K562 (cell line): ENCODE data around the gene TADA2A. TPM values are rescaled to one million over a fixed set of nuclear protein-coding genes. Genes with fewer than 3 reads are reported as not detected.

ENCODE experiments used
- ATAC-seq: fragments of 200-7000 bp; cut with Tn5 transposase; 3 replicates; pipeline ENCODE4 v1.9.1; 2020; ENCODE audit warnings: moderate library complexity
- BruUV-seq: library from RNA; stranded (reverse); fragments of 400-500 nt; replicated peaks from 2 replicates; lab custom pipeline; 2021; lab: Mats Ljungman, UMichigan
- CTCF ChIA-PET: fragments of 300-600 bp; formaldehyde crosslinking; extraction: SDS; loops from one replicate; lab custom pipeline; 2021; ENCODE audit warnings: low intra/inter-chr PET ratio; lab: Yijun Ruan, JAX
- POLR2A ChIA-PET: fragments of 300-600, 350-650 bp; sonication (Branson Sonifier 250); formaldehyde crosslinking; extraction: SDS; loops from one replicate; lab custom pipeline; 2021; ENCODE audit warnings: antibody characterized with exemption, inconsistent platforms; lab: Yijun Ruan, JAX
- DNase-seq, 4 experiments: peaks; one replicate each; pipeline versions ENCODE4 v3.0.0 to v3.0.0-alpha.2; 2011 to 2018; ENCODE audit warnings: low spot score in 3 of 4, mixed read lengths in 3 of 4; ENCODE audit errors: extremely low read depth in 1 of 4
- FAIRE-seq: peaks from 2 replicates; lab custom pipeline; 2011; peaks lifted over from hg19 to GRCh38; lab: Jason Lieb, UNC
- H2AFZ ChIP-seq: 2 replicates; pipeline ENCODE4 v1.6.0; 2011; ENCODE audit warnings: low read depth, low read length, control low read depth, inconsistent platforms
- H3K27ac ChIP-seq: fragments of 200-600 bp; 3 replicates; pipeline ENCODE4 v1.8.0; 2011; ENCODE audit warnings: low read depth, mild to moderate bottlenecking, control low read depth, inconsistent platforms, low read length, moderate library complexity, mixed read lengths; ENCODE audit errors: extremely low read depth
- H3K27me3 ChIP-seq, 2 experiments: fragments of 300-600 bp in 1 of 2; 2 replicates in 1 of 2; 3 replicates in 1 of 2; pipeline versions ENCODE4 v1.6.0 to v1.8.0; 2011; ENCODE audit warnings: inconsistent platforms in 2 of 2, low read length in 2 of 2, mild to moderate bottlenecking in 1 of 2, mixed read lengths in 1 of 2, moderate library complexity in 1 of 2; ENCODE audit not compliant: control insufficient read depth in 2 of 2, insufficient read depth in 2 of 2
- H3K36me3 ChIP-seq: fragments of 300-600 bp; 3 replicates; pipeline ENCODE4 v1.8.0; 2011; ENCODE audit warnings: mild to moderate bottlenecking, low read length, inconsistent platforms; ENCODE audit not compliant: control insufficient read depth, insufficient read depth
- H3K4me1 ChIP-seq, 2 experiments: fragments of 200-600 bp in 1 of 2; replicated peaks in 1 of 2; 2 replicates in 1 of 2; 3 replicates in 1 of 2; pipeline versions ENCODE4 v1.5.1 to v1.8.0; 2011; ENCODE audit warnings: inconsistent platforms in 2 of 2, low read length in 2 of 2, mild to moderate bottlenecking in 1 of 2, mixed read lengths in 1 of 2, moderate library complexity in 1 of 2; ENCODE audit not compliant: control insufficient read depth in 2 of 2, insufficient read depth in 2 of 2
- H3K4me2 ChIP-seq: 2 replicates; pipeline ENCODE4 v1.6.1; 2011; ENCODE audit warnings: low read length, control low read depth, inconsistent platforms, mixed read lengths; ENCODE audit not compliant: insufficient read depth
- H3K4me3 ChIP-seq: fragments of 200-600 bp; sonication (generic), shearing (Covaris generic); 2 replicates; pipeline ENCODE4 v1.5.1; 2016; ENCODE audit warnings: control low read depth, inconsistent platforms
- H3K79me2 ChIP-seq: fragments of 200-600 bp; 3 replicates; pipeline ENCODE4 v1.8.0; 2011; ENCODE audit warnings: low read length, inconsistent platforms; ENCODE audit not compliant: control insufficient read depth, insufficient read depth
- H3K9ac ChIP-seq, 2 experiments: 2 replicates each; pipeline versions ENCODE4 v1.6.0 to v1.6.1; 2011; ENCODE audit warnings: low read depth in 2 of 2, low read length in 2 of 2, control low read depth in 1 of 2, inconsistent platforms in 1 of 2, mild to moderate bottlenecking in 1 of 2, mixed read lengths in 1 of 2; ENCODE audit not compliant: insufficient read depth in 1 of 2
- H3K9me1 ChIP-seq: one replicate; pipeline ENCODE4 v1.6.0; 2011; ENCODE audit warnings: inconsistent platforms, mild to moderate bottlenecking, low read length, moderate library complexity; ENCODE audit not compliant: control insufficient read depth, insufficient read depth
- H3K9me3 ChIP-seq: replicated peaks from 2 replicates; pipeline ENCODE4 v1.5.1; 2011; ENCODE audit warnings: low read depth, low read length, inconsistent platforms; ENCODE audit not compliant: control insufficient read depth, insufficient read depth
- H4K20me1 ChIP-seq: replicated peaks from 2 replicates; pipeline ENCODE4 v1.6.1; 2011; ENCODE audit warnings: low read length, inconsistent platforms, mixed read lengths; ENCODE audit not compliant: control insufficient read depth, insufficient read depth
- DACH1 ChIP-seq: fragments of 450-650 bp; IDR thresholded peaks from 2 replicates; pipeline ENCODE4 v1.6.1; 2018; ENCODE audit not compliant: partially characterized antibody
- HNRNPL ChIP-seq: fragments of 200-400 bp; formaldehyde crosslinking; IDR thresholded peaks from 2 replicates; pipeline ENCODE4 v1.6.1; 2017; ENCODE audit warnings: low read depth, mild to moderate bottlenecking, low read length
- RAD21 ChIP-seq, 2 experiments: fragments of 250-450 bp in 1 of 2; fragments of 450-650 bp in 1 of 2; sonication (Bioruptor Pico) in 1 of 2; formaldehyde crosslinking in 1 of 2; IDR thresholded peaks in 1 of 2; conservative IDR thresholded peaks in 1 of 2; 2 replicates each; pipeline versions ENCODE4 v1.4.0 to v1.8.0; 2020 to 2022; ENCODE audit warnings: mild to moderate bottlenecking in 2 of 2, moderate library complexity in 1 of 2
- SPI1 ChIP-seq: IDR thresholded peaks from 2 replicates; pipeline ENCODE4 v1.6.1; 2011; ENCODE audit warnings: low read depth, low read length, control low read depth, borderline replicate concordance
- ZNF134 ChIP-seq: fragments of 250-450 bp; sonication (Bioruptor Pico); conservative IDR thresholded peaks from 2 replicates; pipeline ENCODE4 v1.4.0; 2020
- WGBS: fragments of 100-300 bp; shearing (Covaris generic); methylation state at CpG from one replicate; pipeline ENCODE4 v1.1.6; 2016; ENCODE audit warnings: low coverage, mixed read lengths; ENCODE audit not compliant: insufficient coverage; ENCODE audit errors: missing lambda C conversion rate; 5-methylcytosine and 5-hydroxymethylcytosine counted together
- in situ Hi-C: fragments of 300-500 bp; cut with MboI; formaldehyde crosslinking; loops from 4 replicates; pipeline ENCODE4 v1.15.0; 2018; ENCODE audit warnings: inconsistent platforms, mixed read lengths
- intact Hi-C: fragments of 100-400 bp; cut with micrococcal nuclease; formaldehyde crosslinking; loops from 2 replicates; pipeline ENCODE4 v1.14.2; 2022
- polyA plus RNA-seq, 8 experiments: library from polyadenylated mRNA; depleted of rRNA in 4 of 8; stranded (reverse) in 5 of 8; unstranded in 3 of 8; fragments of >200 nt; fragmentation: Nextera tagmentation in 2 of 8; fragmentation: Illumina TruSeq in 1 of 8; extraction: Ambion mirVana in 2 of 8; extraction: Trizol in 1 of 8; gene quantifications; 2 replicates each; pipeline versions ENCODE4 v1.2.1 to v1.2.3, GENCODE V29; 2011 to 2014; ENCODE audit warnings: inconsistent platforms in 1 of 8, missing spikeins in 1 of 8
- total RNA-seq, 7 experiments: library from RNA; depleted of rRNA in 6 of 7; stranded (reverse); fragments of >200 nt in 6 of 7; fragmentation: Illumina TruSeq in 2 of 7; extraction: Trizol in 2 of 7; gene quantifications; 2 replicates each; pipeline versions ENCODE4 v1.2.1 to v1.2.3, GENCODE V29; 2011 to 2021; ENCODE audit warnings: low replicate concordance in 1 of 7
- TF ChIP-seq, protein P1 (sequence below), 2 experiments: fragments of 450-650 bp; formaldehyde crosslinking in 1 of 2; IDR thresholded peaks; 2 replicates each; pipeline versions ENCODE4 v1.4.0 to v1.6.1; 2014 to 2020; ENCODE audit warnings: mild to moderate bottlenecking in 2 of 2, borderline replicate concordance in 1 of 2, low read depth in 1 of 2
- TF ChIP-seq, protein P2 (sequence below): fragments of 450-650 bp; IDR thresholded peaks from 2 replicates; pipeline ENCODE4 v1.6.1; 2018; ENCODE audit warnings: mild to moderate bottlenecking, low read depth; ENCODE audit not compliant: partially characterized antibody
- TF ChIP-seq, protein P3 (sequence below), 3 experiments: IDR thresholded peaks in 2 of 3; conservative IDR thresholded peaks in 1 of 3; 2 replicates each; pipeline ENCODE4 v1.5.1; 2011 to 2012; ENCODE audit warnings: low read length in 3 of 3, mild to moderate bottlenecking in 3 of 3, control low read depth in 2 of 3, improper control_type of control experiment in 1 of 3, inconsistent platforms in 1 of 3, low read depth in 1 of 3, mixed read lengths in 1 of 3, moderate library complexity in 1 of 3; ENCODE audit not compliant: insufficient read depth in 2 of 3

The TADA2A gene
- total and polyA plus RNA-seq, 9 of the 15 experiments (the other 6 are each of a cell fraction or from before 2014, with no cell fraction given), result 13.8 to 37.7 (median 25.0) TPM

DNA sequence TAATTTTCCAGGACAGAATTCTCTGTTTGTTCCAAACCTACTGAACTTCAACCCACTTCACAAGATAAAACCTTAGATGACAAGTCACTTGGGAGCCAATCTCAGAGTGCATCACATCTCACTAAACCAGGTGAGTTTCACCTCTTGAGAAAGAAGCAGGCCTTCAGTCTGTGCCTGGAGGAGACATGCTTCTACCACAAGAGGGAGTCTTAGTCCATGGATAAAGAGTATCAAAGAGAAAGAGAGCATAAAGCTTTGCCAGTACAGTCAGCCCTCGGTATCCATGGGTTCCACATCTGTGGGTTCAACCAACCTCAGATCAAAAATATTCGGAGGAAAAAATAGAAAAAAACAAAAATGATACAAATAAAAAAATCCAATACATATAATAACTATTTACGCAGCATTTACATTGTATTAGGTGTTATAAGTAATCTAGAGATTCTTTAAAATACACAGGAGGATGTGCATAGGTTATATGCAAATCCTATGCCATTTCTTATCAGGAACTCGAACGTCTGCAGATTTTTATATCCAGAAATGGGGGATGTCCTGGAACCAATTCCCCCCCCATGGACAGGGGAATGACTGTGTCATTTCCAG is 120.7 kb downstream of the TADA2A start:
- ATAC-seq (peak; percentile 90), FAIRE-seq (no peak), DNase-seq (peak; percentile 39 to 56 (median 48))
- H3K27ac ChIP-seq, result no peak overlapping the region
- intact Hi-C loops, result no loop called here
- peaks cover 44% of the 10 kb centered on the region; the same call in 2 of the 3 replicates for H3K36me3 ChIP-seq
- no peak overlapping the region for H2AFZ ChIP-seq
- H4K20me1 ChIP-seq, result no peaks in the 10 kb centered on the region
- POLR2A ChIA-PET, result interaction anchor here (0.6 to 1.2 kb wide), 2 partner anchors 10 to 17 kb away, joined by 3 to 4 read pairs; no protein-coding TSS in a partner anchor
- no peak overlapping the region for H3K4me2 ChIP-seq
- WGBS, result 36% methylated on average over 5 of the region's 5 CpGs
- H3K4me3 ChIP-seq, result no peak overlapping the region
- no peaks in the 10 kb centered on the region for H3K9me3 ChIP-seq
- H3K9me1 ChIP-seq, result no peaks in the 10 kb centered on the region
- no peak overlapping the region for H3K9ac ChIP-seq
- CTCF ChIA-PET, result interaction anchor here (0.6 to 1.1 kb wide), 3 partner anchors 82 to 583 kb away, joined by 3 to 4 read pairs (median 3); partner anchors contain the start of gene SYNRG
- BruUV-seq, result no TSS peak
- no peaks in the 10 kb centered on the region for H3K79me2 ChIP-seq
- no peaks in the 10 kb centered on the region for H3K27me3 ChIP-seq
- in situ Hi-C loops, result no loop called here
- H3K4me1 ChIP-seq, result no peaks in the 10 kb centered on the region
- TF ChIP-seq HNRNPL (no peak), ZNF134 (no peak), DACH1 (no peak), SPI1 (no peak), RAD21 (CRISPR knock-in tag; conservative IDR thresholded peaks at IDR 0.05 in 1 of 2, IDR thresholded peaks at IDR 0.05 in 1 of 2) (peak; percentile 16 to 67; a peak in 2 of 4 replicates)
- TF ChIP-seq, protein P1, sequence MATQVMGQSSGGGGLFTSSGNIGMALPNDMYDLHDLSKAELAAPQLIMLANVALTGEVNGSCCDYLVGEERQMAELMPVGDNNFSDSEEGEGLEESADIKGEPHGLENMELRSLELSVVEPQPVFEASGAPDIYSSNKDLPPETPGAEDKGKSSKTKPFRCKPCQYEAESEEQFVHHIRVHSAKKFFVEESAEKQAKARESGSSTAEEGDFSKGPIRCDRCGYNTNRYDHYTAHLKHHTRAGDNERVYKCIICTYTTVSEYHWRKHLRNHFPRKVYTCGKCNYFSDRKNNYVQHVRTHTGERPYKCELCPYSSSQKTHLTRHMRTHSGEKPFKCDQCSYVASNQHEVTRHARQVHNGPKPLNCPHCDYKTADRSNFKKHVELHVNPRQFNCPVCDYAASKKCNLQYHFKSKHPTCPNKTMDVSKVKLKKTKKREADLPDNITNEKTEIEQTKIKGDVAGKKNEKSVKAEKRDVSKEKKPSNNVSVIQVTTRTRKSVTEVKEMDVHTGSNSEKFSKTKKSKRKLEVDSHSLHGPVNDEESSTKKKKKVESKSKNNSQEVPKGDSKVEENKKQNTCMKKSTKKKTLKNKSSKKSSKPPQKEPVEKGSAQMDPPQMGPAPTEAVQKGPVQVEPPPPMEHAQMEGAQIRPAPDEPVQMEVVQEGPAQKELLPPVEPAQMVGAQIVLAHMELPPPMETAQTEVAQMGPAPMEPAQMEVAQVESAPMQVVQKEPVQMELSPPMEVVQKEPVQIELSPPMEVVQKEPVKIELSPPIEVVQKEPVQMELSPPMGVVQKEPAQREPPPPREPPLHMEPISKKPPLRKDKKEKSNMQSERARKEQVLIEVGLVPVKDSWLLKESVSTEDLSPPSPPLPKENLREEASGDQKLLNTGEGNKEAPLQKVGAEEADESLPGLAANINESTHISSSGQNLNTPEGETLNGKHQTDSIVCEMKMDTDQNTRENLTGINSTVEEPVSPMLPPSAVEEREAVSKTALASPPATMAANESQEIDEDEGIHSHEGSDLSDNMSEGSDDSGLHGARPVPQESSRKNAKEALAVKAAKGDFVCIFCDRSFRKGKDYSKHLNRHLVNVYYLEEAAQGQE (IDR thresholded peaks at IDR 0.05; ENCODE audit: borderline replicate concordance), result peak; percentile 44; the same call in 1 of the 2 replicates
- TF ChIP-seq, protein P1 (CRISPR knock-in tag; IDR thresholded peaks at IDR 0.05; ENCODE audit: low read depth), result no peak
- TF ChIP-seq, protein P2, sequence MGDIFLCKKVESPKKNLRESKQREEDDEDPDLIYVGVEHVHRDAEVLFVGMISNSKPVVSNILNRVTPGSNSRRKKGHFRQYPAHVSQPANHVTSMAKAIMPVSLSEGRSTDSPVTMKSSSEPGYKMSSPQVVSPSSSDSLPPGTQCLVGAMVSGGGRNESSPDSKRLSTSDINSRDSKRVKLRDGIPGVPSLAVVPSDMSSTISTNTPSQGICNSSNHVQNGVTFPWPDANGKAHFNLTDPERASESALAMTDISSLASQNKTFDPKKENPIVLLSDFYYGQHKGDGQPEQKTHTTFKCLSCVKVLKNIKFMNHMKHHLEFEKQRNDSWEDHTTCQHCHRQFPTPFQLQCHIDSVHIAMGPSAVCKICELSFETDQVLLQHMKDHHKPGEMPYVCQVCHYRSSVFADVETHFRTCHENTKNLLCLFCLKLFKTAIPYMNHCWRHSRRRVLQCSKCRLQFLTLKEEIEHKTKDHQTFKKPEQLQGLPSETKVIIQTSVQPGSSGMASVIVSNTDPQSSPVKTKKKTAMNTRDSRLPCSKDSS, result no peak
- TF ChIP-seq, protein P3, sequence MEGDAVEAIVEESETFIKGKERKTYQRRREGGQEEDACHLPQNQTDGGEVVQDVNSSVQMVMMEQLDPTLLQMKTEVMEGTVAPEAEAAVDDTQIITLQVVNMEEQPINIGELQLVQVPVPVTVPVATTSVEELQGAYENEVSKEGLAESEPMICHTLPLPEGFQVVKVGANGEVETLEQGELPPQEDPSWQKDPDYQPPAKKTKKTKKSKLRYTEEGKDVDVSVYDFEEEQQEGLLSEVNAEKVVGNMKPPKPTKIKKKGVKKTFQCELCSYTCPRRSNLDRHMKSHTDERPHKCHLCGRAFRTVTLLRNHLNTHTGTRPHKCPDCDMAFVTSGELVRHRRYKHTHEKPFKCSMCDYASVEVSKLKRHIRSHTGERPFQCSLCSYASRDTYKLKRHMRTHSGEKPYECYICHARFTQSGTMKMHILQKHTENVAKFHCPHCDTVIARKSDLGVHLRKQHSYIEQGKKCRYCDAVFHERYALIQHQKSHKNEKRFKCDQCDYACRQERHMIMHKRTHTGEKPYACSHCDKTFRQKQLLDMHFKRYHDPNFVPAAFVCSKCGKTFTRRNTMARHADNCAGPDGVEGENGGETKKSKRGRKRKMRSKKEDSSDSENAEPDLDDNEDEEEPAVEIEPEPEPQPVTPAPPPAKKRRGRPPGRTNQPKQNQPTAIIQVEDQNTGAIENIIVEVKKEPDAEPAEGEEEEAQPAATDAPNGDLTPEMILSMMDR (IDR thresholded peaks at IDR 0.05 in 2 of 3, conservative IDR thresholded peaks at IDR 0.05 in 1 of 3; ENCODE audit: insufficient read depth in 2 of 3, low read depth in 1 of 3, low read length in 3 of 3), result peak; percentile 66 to 71 (median 69)
